OCI-M2 (cell line): ENCODE results near the gene TMEM91.
A peak's percentile ranks its signal among the peaks of the same experiment; 100 is the strongest.
"Not testable (repeated sequence)": the region's sequence is repeated elsewhere in the genome, so short reads cannot be mapped to it uniquely, and the experiment has no call there.

Experiments
- DNase-seq: peaks from one replicate; lab custom pipeline; 2025; ENCODE audit not compliant: unreplicated experiment; lab: John Stamatoyannopoulos, UW

Gene TMEM91

DNA sequence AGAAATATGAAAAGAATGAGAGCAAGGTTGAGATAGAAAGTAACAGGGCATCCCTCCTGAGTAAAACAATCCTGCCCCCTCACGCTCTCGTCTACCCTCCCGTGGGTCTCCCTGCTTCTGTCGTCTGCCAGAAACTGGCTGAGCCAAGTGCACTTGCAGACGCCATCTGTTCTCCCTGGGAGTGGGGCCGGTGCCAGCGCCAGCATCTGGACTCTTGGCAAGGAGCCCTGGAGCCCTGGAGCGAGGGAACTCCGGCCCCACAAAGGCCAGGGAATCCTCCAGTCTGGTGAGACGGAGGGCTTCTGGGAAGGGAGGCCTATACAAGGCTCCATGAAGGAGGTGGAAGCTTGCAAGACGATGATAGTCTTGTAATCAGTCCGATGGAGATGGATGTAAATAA, 2.3 kb upstream of the TMEM91 start:
- no peak for DNase-seq

DNA sequence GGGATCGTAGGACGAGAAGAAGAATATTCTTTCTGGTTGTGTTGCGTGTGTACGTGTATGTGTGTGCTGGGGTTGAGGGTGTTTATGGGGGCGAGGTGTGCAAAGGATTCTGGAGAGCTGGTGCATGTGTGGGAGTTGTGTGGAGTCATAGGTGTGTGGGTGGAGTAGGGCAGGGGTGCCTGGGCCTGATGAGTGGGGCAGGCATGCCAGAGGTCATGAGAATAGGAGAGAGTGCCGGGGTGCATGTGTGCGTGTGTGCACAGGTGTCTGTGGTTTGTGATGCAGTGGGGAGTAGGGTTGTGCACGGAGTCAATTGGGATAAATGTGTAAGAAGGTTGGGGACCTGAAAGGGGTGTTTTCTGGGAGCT, 649 bp downstream of the TMEM91 start:
- DNase-seq: no peak

DNA sequence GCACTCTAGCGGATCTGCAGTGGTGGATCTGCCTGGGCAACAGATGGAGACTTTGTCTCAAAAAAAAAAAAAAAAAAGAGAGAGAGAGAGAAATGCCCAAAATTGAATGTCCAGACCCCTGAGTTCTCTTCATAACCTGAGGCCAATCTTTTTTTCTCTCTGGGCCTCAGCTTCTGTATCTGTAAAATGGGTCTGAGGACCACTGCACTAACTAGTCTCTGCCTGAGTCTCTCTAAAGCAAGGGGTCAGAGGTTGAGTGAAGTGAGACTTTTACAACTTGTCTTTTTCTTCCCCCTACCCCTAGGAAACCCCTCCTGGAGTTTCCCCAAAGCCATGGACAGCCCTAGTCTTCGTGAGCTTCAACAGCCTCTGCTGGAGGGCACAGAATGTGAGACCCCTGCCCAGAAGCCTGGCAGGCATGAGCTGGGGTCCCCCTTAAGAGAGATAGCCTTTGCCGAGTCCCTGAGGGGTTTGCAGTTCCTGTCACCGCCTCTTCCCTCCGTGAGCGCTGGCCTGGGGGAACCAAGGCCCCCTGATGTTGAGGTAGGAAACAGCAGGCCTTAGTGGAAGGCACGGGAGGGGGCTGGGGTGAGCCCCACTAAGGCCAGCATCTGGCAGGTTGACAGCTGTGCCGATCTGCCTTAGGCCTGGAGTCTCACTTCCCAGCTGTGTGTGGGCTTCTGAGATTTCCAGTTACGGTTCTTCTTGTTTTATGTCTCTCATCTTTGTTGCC, 1.8 kb downstream of the TMEM91 start:
- DNase-seq: no peak

DNA sequence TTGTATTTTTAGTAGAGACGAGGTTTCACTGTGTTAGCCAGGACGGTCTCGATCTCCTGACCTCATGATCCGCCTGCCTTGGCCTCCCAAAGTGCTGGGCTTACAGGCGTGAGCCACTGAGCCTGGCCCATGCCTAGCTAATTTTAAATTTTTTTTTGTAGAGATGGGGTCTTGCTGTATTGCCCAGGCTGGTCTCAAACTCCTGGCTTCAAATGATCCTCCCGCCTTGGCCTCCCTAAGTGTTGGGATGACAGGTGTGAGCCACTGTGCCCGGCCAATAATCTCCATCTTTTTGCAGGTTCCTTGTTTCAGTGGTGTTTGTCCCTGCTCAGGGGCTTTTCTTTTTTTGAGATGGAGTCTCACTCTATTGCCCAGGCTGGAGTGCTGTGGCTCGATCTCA, 5.2 kb downstream of the TMEM91 start:
- DNase-seq: not testable (repeated sequence)

DNA sequence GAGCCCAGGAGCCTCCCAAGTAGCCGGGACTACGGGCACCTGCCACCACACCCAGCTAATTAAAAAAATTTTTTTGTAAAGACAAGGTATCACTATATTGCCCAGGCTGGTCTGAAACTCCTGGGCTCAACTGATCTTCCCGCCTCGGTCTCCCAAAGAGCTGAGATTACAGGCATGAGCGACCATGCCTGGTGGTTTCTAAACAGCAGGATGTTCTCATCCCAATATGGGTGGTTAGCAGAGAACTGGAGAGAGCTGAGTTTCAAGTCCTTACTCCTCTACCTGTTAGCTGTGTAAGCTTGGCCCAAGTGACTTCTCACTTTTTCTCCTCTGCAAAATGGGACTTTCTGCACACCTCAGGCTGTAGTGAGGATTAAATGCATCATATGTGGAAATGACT, 8.0 kb downstream of the TMEM91 start:
- no peak for DNase-seq

DNA sequence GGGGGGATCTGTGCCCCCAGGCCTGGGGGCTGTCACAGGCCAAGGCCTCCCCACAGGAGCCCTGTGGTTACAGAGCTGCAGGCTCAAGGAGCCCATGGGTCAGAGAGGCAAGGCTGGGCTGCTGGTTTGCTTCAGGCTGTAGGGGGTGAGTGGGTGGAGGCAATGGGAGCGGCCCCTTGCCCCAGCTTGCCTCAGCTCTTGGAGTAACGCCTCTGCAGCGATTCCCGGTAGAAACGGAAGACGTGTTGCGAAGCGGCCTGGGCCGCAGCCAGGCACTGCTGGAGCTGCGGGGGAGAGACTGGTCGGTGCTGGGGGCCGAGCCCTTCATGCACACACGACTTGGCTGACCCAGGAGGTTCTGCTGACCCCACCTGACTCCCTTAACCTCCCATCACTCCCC, 10.1 kb downstream of the TMEM91 start:
- DNase-seq: no peak

DNA sequence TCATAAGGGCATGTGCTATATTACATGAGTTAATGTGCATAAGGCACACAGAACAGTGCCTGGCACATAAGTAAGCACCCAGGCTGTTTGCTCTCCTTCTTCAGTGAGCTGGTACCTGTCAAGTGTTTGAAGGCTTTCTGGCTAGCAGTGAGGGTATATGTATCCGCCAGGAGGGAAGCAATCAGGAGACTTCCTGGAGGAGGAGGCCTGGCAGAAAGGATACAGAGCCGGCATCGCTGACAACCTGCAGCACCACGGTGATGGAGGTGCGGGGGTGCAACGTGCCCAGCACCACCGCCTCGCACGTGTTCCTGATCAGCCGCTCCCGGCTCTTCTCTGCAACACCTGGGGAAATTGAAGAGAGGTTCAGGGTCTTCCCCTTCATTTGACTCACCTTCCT, 15.3 kb downstream of the TMEM91 start:
- DNase-seq: no peak

DNA sequence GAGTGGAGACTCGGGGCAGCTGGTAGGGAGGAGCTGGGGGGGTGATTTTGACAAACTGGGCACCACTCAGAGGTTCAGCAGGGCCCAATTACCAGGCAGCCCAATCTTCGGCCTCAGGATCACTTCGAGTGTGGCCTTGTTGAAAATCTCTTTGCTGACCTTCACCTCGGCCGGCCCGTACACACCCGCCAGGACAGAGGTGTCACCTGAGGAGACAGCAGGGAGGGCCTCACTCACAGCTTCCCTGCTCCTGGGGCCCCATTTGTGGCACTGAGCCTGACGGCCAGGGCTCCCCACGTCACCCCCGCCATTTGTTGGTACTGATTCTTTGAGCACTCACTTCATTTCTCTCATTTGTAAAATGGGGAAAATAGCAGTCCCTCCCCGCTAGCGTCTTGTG, 16.4 kb downstream of the TMEM91 start:
- DNase-seq: no peak

DNA sequence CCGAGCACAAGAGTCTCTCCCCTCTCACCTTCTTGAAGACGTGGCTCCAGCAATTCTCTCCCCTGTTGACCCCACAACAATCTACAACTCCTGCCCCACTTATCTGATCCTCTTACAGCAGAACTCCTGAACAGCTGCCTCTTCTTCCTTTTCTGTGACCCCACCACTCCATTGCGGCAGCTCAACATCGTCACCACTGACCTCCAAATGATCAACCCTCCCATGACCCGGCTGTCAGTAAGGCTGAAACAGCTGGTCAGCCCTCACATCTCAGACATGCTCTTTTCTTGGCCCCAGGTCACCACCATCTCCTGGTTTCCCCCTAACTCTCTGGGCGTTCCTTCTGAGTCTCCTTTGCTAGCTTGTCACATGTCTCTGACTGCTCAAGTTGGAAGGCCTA, 19.0 kb downstream of the TMEM91 start:
- DNase-seq: no peak

DNA sequence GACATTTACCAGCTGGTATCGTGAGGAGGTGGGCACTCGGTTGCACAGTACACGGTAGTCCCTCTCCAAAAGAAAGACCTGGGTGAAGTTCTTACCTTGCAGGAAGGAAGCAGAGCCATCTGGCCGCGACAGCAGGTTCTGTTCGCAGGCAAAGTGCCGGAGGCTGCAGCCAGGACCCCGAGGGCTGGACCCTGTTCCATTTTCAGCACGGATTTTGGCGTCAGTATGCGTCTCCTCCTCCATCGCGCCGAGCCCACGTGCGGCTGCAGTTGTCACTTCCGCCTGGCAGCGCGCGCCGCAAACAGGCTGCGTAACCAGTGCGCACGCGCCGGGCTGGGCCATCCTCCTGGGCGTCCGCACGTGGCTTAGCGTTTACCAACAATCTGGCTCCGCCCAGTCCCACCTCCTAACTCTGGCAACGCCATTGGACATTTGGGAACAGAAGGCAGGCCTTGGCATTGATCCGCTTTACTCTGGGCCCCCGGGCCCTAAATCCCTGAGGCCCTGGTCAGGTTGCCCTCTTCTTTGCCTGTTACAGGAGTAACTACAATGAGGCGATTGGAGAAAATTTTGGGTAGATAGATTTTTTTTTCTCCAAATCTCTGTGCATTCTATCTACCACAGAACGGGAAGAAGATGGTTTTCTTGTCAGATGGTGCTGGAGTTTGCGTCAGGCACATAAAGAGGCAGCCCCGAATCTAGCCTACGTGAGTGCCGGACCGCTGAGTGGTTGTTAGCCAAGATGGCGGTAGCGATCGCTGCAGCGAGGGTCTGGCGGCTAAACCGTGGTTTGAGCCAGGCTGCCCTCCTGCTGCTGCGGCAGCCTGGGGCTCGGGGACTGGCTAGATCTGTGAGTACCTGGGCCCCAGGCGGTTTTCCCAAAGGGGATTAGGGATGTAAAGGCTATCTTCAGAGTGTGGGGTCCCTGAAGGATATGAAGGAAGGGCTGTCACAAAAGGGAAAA, 21.0 kb downstream of the TMEM91 start, which contains the start of the genes BCKDHA and EXOSC5:
TSS of gene BCKDHA (plus strand) at position 733 of the 964 bp plus-strand sequence. CDS start at position 743, 10 bp downstream.
TSS of gene EXOSC5 (minus strand) at position 274 of the 964 bp plus-strand sequence. CDS start at position 243, 31 bp downstream.
- DNase-seq: peak; percentile 97

DNA sequence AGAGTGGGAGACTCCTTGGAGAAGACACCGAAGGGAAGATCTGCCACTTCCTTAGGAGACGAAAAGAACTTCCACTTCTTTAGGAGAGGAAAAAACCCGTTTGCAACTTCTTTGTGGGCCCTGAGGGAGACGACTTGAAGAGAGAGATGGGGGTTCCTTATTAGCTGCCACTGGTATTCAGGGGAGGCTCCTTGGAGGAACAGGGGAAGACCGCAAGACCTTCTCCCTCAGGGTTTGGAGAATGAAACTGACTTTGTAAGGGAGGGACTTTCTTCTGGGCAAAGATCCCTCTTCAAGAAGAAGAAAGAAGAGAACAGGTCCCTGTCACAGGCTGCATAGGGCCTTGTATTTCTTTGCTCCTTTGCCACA, 21.7 kb downstream of the TMEM91 start:
- no peak for DNase-seq

DNA sequence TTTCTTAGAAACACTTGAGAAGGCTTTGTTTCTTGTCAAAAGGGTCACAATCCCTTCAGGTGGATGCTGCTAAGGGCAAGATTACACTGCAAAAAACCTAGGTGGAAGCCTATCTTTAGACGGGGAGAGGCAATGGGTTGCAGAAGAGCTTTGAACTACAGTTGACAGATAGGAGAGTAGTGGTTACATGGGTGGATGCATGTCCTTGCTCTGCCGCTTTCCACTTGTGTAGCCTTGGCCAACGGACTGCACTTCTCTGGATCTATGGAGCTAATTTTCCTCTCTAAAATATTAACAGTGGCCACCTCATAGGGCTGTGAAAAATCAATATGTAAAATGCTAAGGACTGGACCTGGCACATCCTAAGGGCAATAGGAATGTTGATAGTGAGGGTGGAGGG, 22.3 kb downstream of the TMEM91 start:
- no peak for DNase-seq

DNA sequence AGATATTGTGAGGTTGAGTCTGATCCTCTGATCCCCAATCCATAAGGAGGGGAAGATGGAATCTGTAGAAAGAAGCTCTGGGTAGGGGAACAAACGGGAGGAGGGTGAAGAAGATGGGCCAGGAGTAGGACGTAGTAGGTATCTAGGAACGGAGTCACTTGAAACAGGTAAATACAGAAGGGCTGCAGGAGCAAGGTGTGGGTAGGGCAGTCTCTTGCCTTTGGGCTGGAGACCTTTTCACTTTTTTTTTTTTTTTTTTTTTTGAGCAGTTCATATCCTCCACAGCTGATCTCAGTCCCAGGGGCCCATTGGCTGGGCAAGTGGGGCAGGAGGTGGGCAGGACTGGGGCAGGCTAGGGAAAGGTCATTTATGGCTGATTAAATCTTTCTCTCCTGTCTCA, 22.8 kb downstream of the TMEM91 start:
- DNase-seq: no peak

DNA sequence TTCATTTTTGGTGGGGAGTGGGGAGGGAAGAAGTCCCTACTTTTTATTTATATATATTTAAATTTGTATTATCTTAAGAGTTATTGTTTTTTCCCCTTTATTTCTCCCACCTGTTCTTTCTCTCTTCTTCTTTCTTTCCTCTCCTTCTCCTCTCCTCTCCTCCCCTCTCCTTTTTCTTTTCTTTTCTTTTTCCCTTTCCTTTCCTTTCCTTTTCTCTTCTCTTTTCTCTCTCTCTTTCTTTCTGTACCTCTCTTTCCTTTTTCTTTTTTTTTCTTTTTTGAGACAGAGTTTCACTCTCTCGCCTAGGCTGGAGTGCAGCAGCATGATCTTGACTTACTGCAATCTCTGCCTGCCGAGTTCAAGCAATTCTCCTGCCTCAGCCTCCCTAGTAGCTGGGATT, 23.2 kb downstream of the TMEM91 start:
- DNase-seq: no peak

DNA sequence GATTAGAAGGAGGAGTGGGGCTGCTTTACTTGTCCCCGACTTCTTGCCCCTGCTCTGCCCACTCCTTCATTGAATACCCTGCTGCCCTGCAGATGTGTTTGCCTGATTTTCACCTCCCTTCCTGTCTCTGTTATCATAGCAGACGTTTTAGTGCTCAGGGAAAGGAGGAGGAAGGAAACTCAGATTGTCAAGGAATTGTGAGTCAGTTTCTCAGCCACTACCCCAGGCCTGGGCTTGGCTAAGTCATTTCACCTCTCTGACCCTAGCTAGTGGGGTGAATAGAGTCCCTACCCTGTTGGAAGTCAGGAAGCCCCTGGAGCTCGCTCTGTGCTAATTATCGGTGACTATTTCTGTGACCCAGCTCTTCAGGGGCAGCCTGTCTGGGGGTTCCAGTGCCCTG, 25.1 kb downstream of the TMEM91 start:
- DNase-seq: no peak

DNA sequence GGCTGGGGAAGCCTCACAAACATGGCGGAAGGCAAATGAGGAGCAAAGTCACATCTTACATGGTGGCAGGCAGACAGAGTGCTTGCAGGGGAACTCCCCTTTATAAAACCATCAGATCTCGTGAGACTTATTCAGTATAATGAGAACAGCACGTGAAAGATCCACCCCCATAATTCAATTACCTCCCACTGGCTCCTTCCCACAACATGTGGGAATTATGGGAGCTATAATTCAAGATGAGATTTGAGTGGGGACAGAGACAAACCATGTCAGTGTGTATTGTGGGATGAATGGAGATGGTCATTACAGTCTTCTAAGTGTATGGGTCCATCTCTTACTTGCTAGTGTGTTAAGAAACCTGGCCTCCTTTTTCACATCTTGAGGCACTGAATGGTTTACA, 25.7 kb downstream of the TMEM91 start:
- no peak for DNase-seq

DNA sequence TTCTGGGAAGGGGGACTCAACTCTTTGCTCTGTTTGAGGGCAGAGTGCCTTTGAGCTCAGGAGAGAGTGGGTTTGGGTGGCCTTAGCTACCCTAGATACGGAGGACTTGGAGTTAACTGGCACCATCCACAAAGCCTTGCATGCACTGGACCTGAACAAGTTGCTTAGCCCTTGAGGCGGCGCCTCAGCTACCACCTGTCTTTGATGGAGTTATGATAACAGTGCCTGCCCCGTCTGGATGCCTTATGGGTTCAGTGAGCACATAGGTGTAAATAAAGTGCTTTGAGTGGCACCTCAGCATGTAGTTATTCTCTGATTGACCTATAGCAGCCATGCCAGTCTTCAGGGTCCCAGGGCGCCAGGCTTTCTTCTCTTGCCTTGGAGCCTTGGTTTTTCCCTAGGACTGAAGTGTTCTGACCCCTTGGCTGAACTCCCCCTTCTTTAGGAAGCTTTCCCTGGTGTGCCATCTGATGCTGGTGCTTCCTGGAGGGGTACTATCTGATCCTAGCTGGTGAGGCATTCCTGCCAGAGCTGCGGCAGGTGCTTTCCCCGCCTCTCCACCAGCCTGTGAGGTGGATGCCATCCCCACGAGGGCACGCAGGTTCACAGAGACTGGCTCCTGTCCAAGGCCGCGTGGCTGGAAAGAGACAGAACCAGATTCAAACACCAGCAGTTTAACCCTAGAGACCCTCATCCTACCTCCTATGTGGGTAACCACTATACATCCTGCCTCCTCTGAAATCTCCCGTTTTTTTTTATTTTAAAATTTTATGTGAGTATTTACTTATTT, 27.0 kb downstream of the TMEM91 start:
- DNase-seq: no peak

DNA sequence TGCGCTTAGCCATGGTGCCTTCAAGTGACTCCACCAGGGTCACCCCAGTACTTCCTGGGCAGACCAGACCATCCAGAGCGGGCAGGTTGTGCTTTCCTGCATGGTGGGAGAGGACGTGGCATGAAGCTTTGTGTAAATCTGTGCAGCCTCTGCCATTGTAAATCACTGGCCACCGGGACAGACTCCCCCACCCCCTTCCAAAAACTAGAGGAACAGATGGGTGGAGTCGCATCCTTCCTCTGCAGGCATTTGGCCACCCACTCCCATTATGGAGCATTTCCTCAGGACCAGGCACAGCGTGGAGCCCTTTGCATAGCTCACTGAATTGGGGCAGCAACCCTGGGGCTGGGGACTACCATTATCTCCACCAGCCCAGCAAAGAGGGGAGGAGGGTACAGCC, 29.4 kb downstream of the TMEM91 start:
- DNase-seq: no peak

DNA sequence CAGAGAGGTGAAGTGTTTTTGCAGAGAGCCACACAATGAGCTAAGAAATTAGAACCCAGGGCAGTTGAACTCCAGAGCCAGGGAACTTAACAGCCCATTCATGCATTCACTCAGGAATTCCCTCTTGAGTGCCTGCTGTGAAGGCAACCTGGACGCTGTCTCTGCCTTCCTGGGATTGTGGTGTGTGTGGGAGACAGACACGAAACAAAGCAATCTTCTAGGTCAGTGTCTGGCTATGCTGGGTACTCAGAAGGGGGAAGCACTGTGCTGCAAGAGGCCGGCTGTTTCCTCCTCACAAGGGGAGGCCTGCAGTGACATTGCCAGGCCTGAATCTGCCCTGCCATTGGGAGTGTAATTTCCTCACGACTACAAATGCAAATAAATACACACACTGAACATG, 30.9 kb downstream of the TMEM91 start:
- DNase-seq: no peak

DNA sequence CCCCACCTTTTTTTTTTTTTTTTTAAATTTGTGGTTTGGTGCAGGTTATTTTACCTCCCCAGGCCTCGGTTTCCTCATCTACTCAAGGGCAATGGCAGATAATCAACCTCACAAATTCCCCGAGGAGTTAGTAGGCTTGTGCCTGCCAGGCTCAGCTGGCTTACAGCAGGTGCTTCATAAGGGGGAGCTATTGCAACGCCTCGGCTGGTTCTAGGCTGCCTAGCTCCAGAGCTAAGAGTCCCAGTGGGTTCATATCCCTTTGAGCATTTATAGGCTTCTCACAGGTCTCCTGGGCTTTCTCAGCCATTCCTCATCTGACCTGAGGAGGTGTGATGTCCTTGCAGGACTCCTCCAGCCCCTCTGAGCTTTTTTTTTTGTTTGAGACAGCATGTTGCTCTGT, 31.9 kb downstream of the TMEM91 start:
- DNase-seq: no peak

DNA sequence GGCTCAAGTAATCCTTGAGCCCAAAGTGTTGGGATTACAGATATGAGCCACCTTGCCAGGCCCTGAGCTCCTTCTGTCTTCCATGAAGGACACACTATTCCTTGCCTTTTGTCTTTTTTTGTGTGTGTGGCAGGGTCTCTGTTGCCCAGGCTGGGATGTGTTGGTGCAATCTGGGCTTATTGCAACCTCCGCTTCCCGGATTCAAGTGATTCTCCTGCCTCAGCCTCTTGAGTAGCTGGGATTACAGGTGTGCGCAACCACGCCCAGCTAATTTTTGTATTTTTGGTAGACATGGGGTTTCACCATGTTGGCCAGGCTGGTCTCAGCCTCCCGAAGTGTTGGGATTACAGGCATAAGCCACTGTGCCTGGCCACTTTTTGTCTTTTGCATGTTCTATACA, 32.5 kb downstream of the TMEM91 start:
- not testable (repeated sequence) for DNase-seq
